ENCODE data around the gene PLEKHJ1. TPM values are rescaled to one million over a fixed set of nuclear protein-coding genes. Genes with fewer than 3 reads are reported as not detected.
A peak's percentile ranks its signal among the peaks of the same experiment; 100 is the strongest.

The PLEKHJ1 gene
- total RNA-seq, 4 donors from 2014 or later = 41.9 to 69.8 (median 55.3) TPM

GRCh38 chr19:2191456-2192310 is 44.4 kb downstream of the PLEKHJ1 start:
- intact Hi-C loops (cut with DNase I) = no loop called here
- peaks cover 23 to 81% (median 76%) of the 10 kb centered on the region in 4 donors for H3K36me3 ChIP-seq
- WGBS = 90% methylated on average over 24 of the region's 32 CpGs

GRCh38 chr19:2190848-2191455 is 45.2 kb downstream of the PLEKHJ1 start:
- Histone ChIP-seq H3K4me3 (no peak overlapping the region), H3K9me3 (no peaks in the 10 kb centered on the region), H3K4me1 (peaks cover 37 to 48% (median 40%) of the 10 kb centered on the region in 4 donors), H3K36me3 (peaks cover 23 to 74% (median 70%) of the 10 kb centered on the region in 4 donors), H3K27ac (replicated peaks in 1 of 4) (no peak overlapping the region), H3K27me3 (no peaks in the 10 kb centered on the region)
- WGBS = 91% methylated on average over 12 of the region's 37 CpGs
- TF ChIP-seq POLR2A (IDR thresholded peaks at IDR 0.05; ENCODE audit: low read depth) = no peak
- TF ChIP-seq POLR2AphosphoS5 (IDR thresholded peaks at IDR 0.05) = no peak
- no peak for TF ChIP-seq EP300 (IDR thresholded peaks at IDR 0.05)
- no peak for TF ChIP-seq CTCF (IDR thresholded peaks at IDR 0.05)
- intact Hi-C loops (cut with DNase I) = no loop called here
- no peak for DNase-seq (ENCODE audit: extremely low spot score)

More at GRCh38 chr19:2191456-2192310, 44.4 kb downstream of the PLEKHJ1 start:
- Histone ChIP-seq H3K4me1 (peaks cover 30 to 40% (median 33%) of the 10 kb centered on the region in 4 donors), H3K27ac (replicated peaks in 1 of 4) (no peak overlapping the region), H3K4me3 (no peak overlapping the region), H3K27me3 (no peaks in the 10 kb centered on the region), H3K9me3 (no peaks in the 10 kb centered on the region)
- no peak for DNase-seq (ENCODE audit: extremely low spot score)
- TF ChIP-seq CTCF (IDR thresholded peaks at IDR 0.05) (no peak), EP300 (IDR thresholded peaks at IDR 0.05) (no peak), POLR2A (IDR thresholded peaks at IDR 0.05; ENCODE audit: low read depth) (no peak), POLR2AphosphoS5 (IDR thresholded peaks at IDR 0.05) (no peak)

- no peaks in the 10 kb centered on the region for H3K9me3 ChIP-seq
- H3K4me1 ChIP-seq = peaks cover 47 to 58% (median 51%) of the 10 kb centered on the region in 4 donors
- WGBS = 62% methylated on average over 6 of the region's 16 CpGs
- intact Hi-C loops (cut with DNase I) = no loop called here
- no peak overlapping the region for H3K4me3 ChIP-seq
- H3K36me3 ChIP-seq = peaks cover 23 to 64% (median 60%) of the 10 kb centered on the region in 4 donors
- TF ChIP-seq POLR2A (IDR thresholded peaks at IDR 0.05; ENCODE audit: low read depth) (no peak), EP300 (IDR thresholded peaks at IDR 0.05) (no peak), CTCF (IDR thresholded peaks at IDR 0.05) (no peak), POLR2AphosphoS5 (IDR thresholded peaks at IDR 0.05) (no peak)
- H3K27me3 ChIP-seq = no peaks in the 10 kb centered on the region
- no peak overlapping the region for H3K27ac ChIP-seq (replicated peaks in 1 of 4)
- DNase-seq (ENCODE audit: extremely low spot score) = no peak
Observed at GRCh38 chr19:2189880-2190279, 46.2 kb downstream of the PLEKHJ1 start.

- Histone ChIP-seq H3K27ac (replicated peaks in 1 of 4) (peak overlapping the region in 2 of 4 donors; percentile 89 to 90), H3K4me3 (no peak overlapping the region), H3K4me1 (peaks cover 57 to 69% (median 58%) of the 10 kb centered on the region in 4 donors), H3K9me3 (no peaks in the 10 kb centered on the region), H3K27me3 (no peaks in the 10 kb centered on the region), H3K36me3 (peaks cover 13 to 62% (median 51%) of the 10 kb centered on the region in 4 donors)
- 91% methylated on average over 9 of the region's 19 CpGs for WGBS
- TF ChIP-seq POLR2A (IDR thresholded peaks at IDR 0.05; ENCODE audit: low read depth) (no peak), CTCF (IDR thresholded peaks at IDR 0.05) (no peak), POLR2AphosphoS5 (IDR thresholded peaks at IDR 0.05) (no peak), EP300 (IDR thresholded peaks at IDR 0.05) (no peak)
- intact Hi-C loops (cut with DNase I) = no loop called here
- DNase-seq (ENCODE audit: extremely low spot score) = no peak
Observed at GRCh38 chr19:2188708-2189385, 47.3 kb downstream of the PLEKHJ1 start.
